Activated T-cell treated with anti-CD3 and anti-CD28 coated beads for 24 hours (primary cell): ENCODE results near the gene P3H1.
"Not testable (repeated sequence)": the region's sequence is repeated elsewhere in the genome, so short reads cannot be mapped to it uniquely, and the experiment has no call there.

Experiments
- DNase-seq: peaks from one replicate; pipeline ENCODE4 v3.0.0-alpha.2; 2020; ENCODE audit warnings: low read depth

Gene P3H1, protein sequence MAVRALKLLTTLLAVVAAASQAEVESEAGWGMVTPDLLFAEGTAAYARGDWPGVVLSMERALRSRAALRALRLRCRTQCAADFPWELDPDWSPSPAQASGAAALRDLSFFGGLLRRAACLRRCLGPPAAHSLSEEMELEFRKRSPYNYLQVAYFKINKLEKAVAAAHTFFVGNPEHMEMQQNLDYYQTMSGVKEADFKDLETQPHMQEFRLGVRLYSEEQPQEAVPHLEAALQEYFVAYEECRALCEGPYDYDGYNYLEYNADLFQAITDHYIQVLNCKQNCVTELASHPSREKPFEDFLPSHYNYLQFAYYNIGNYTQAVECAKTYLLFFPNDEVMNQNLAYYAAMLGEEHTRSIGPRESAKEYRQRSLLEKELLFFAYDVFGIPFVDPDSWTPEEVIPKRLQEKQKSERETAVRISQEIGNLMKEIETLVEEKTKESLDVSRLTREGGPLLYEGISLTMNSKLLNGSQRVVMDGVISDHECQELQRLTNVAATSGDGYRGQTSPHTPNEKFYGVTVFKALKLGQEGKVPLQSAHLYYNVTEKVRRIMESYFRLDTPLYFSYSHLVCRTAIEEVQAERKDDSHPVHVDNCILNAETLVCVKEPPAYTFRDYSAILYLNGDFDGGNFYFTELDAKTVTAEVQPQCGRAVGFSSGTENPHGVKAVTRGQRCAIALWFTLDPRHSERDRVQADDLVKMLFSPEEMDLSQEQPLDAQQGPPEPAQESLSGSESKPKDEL

GRCh38 chr1:42766741-42767509 is at the start of gene P3H1, which contains the start of gene C1orf50:
Gene P3H1, minus strand, starts transcription at chr1:42767028. Its CDS starts 57 bp downstream, at chr1:42766971.
Gene C1orf50, plus strand, starts transcription at chr1:42767249. Its CDS starts 63 bp downstream, at chr1:42767312.
- peak; percentile 99 for DNase-seq

DNA sequence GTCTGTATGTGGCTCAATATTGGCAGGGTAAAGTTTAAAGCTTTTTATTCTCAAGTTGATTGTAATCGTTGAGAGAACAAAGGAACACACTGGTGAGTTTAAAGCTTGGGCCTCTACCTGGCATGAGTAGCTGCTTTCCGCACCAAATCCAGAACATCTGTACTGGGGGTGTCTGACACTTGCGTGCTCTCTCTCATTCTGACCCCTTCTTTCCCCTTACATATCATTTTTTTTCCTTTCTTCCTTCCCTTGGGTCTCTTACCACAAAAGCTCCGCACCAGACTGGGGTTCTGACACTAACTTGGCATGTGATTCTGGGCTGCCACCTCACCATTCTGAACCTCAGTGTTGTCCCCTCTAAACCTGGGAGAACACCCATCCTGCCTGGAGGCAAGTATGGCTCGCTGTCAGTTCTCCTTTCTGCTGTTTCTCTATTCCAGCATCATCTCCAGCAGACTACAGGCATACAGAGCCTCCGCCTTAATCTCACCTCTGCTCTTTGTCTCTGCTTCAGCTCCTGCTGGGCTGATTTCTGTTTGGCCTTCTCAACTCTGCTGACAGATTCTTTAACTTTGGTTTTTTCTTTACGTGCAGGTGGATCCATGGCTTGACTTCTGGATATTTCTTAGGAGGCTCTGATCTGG is 49.2 kb upstream of the P3H1 start:
- no peak for DNase-seq

GRCh38 chr1:42814815-42815214 is 48.0 kb upstream of the P3H1 start:
- not testable (repeated sequence) for DNase-seq

DNA sequence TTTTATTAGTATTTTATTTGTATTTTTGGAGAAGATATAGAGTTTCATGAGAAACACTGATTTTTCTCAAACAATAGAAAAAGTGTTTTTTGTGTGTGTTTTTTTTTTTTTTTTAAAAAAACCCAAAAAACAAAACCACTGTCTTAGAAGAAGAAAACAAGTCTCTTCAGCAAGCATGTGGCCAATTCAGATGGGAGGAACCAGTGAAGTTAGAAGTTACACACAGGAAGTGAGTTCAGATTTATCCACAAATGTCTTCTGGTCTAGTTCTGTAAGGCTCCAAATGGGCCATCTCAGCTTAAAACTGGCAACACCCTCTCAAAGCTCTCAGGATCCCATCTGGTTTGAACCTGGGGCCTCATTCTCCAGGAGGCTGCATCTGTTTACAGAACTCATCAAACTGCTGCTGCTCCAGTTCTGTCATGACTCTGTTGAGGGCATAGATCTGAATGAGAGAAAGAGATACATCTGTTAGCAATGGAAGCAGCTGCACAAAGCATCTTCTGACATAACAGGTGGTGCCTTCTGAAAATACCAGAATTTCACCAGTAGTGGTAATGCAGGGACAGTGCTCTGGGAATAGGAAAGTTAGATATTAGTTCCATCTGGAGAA is 40.3 kb upstream of the P3H1 start:
- no peak for DNase-seq

GRCh38 chr1:42806593-42806992 is 39.8 kb upstream of the P3H1 start:
- DNase-seq = no peak

DNA sequence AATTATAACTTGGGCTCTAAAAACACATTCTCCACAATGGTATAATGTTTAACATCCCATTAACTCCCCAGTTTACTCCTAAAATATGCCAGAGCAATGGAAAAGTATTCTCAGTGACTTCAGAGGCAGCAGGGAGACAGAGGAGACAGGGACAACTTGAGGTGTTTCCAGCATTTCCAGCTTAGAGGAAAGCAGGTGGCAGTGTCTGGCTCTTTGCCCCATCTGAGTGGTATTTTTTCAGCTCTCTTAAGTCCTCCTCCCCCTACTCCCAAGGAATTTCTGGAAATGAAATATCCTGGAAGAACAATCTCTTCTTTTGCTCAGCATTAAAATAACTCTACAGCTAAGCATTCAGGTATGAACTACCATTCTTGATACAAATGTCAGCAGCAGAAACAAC is 39.3 kb upstream of the P3H1 start:
- no peak for DNase-seq

DNA sequence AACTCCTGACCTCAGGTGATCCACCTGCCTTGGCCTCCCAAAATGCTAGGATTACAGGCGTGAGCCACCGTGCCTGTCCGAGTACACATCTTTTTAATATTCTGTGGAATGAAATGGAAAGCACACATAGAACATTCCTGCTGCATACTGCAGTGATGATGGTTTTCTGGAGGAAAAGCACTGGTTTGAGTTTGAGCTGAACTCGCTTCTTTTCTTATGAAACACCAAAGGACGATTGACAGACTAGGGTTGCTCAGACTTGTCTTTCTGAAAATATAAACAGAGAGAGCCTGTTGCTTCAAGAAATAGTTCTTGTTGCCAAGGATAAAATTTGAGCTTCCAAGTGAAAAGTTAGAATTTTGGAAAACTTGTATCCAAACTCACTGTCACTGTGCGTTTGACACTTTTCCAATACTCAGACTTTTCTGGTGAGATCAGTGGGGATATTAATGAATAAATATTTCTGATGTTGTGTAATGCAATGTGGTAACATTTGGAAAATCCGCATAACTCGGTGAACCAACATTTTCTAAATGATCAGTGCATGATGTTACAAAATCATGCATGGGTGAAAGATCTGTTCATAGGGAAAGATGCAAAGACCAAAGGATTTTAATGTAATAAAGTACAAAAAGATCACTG is 35.1 kb upstream of the P3H1 start:
- DNase-seq = no peak

DNA sequence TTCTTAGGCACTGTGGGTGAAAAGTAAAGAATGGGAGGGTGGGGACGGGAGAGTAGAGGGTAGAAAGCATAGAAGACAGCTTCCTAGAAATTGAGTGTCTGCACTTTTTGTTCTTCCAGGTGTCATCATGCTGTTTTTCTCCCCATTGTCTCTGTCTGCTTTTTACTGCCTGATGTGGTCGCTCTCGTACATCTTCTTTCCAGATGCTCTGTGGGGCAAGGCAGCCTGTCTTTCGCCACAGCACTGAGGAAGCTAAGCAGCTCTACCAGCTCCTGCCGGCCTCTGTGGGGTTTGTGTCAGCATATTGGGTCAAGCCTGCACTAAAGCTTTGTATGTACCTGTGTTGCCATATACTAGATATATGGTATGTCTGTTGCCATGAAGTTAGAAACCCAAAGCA is 31.2 kb upstream of the P3H1 start:
- no peak for DNase-seq

GRCh38 chr1:42797414-42797813 is 30.6 kb upstream of the P3H1 start:
- no peak for DNase-seq

DNA sequence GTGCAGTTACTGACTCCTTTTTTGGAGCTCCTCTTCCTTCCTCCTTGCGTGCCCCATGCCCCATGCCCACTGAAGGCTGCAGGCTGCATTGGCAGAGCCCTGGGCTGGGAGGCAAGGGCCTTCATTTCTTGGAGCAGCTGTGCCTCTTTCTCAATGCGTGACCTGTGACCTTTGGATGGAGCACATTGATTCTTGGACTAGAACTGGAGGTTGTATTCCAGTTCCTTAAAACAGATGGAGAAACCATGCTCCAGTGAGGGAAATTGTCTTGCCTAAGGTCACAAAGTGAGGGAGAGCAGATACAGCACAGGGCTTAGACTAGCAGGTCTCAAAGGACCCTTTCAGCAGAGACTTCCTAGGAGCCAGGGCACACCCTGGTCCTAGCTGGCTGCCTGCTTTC is 27.0 kb upstream of the P3H1 start:
- no peak for DNase-seq

DNA sequence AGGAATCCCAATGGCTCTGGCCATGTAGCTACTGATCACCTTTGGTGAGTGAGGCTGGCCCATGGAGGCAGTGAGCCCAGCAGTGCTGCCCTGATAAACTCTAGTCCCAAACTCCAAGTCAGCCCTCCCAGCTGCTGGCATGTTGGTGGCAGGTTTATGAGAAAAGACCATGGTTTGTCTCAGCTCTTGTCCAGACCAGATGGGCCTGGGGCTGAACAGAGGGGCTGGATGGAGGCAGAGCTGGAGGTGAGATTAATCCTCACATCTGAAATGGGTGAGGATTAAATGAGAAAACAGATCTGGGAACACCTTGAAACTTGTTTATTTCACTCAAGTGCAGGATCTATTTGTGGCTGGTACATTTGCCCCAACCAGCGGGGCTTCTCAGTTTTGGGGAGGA is 21.2 kb upstream of the P3H1 start:
- DNase-seq = no peak

DNA sequence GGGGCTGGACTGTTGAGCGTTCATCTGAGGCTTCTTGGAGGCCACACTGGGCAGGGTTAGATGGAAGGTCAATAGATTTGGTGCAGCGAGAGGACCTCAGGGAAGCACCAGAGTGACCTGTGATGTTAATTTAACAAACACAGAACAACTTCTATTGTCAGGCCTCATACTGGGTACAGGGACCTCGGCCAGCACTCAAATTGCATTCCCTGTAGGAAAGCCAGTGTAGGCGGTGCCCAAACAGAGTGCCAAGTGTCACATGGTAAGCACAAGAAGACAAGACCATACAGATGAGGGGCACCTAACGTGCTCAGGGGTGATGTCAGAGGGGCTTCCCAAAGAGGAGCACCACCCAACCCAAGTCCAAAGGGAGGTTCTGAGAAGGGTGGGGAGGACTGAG is 19.3 kb upstream of the P3H1 start:
- no peak for DNase-seq

- DNase-seq = peak; percentile 21
Measured at GRCh38 chr1:42784946-42785693, 18.3 kb upstream of the P3H1 start, which contains the start of gene TMEM269. Gene TMEM269, plus strand, starts transcription at chr1:42784991. Its CDS starts 4,903 bp downstream, at chr1:42789894.

- no peak for DNase-seq
Measured at GRCh38 chr1:42784547-42784945, 17.7 kb upstream of the P3H1 start.

- DNase-seq = no peak
Measured at GRCh38 chr1:42783092-42783491, 16.3 kb upstream of the P3H1 start.

DNA sequence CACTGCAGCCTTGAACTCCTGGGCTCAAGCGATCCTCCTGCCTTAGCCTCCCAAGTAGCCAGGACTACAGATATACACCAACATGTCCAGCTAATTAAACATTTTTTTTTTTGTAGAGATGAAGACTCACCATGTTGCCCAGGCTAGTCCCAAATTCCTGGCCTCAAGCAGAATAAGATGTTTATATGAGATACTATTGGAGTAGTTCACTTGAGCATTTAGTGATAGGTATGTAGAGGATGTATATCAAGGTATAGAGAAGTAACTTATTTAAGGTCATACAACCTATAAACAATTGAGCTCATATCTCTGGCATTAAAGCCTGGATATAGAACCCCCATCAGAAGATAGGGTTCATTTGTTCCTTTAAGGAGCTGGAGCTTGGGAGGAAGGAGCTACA is 13.3 kb upstream of the P3H1 start:
- no peak for DNase-seq

- no peak for DNase-seq
Measured at GRCh38 chr1:42779725-42780124, 12.9 kb upstream of the P3H1 start.

GRCh38 chr1:42777852-42778251 is 11.0 kb upstream of the P3H1 start:
- DNase-seq = no peak

GRCh38 chr1:42776502-42776901 is 9.7 kb upstream of the P3H1 start:
- no peak for DNase-seq

GRCh38 chr1:42774928-42775526 is 8.2 kb upstream of the P3H1 start:
- DNase-seq = no peak
